Ishikawa (cell line): ENCODE results near the gene CFHR3.

ENCODE experiments used
- EP300 ChIP-seq: IDR thresholded peaks from 2 replicates; pipeline ENCODE4 v1.6.1; 2012; ENCODE audit warnings: borderline replicate concordance
- TCF12 ChIP-seq: IDR thresholded peaks from 2 replicates; pipeline ENCODE4 v1.6.1; 2012; ENCODE audit warnings: low read depth
- TEAD4 ChIP-seq: IDR thresholded peaks from 2 replicates; pipeline ENCODE4 v1.6.1; 2012

- TF ChIP-seq TCF12 (no peak), EP300 (no peak), TEAD4 (no peak)
Observed at GRCh38 chr1:196774175-196774574, 465 bp upstream of the CFHR3 start.
